Esophagus muscularis mucosa (tissue), 4 donors: ENCODE measurements around the gene THADA. TPM values are rescaled to one million over a fixed set of nuclear protein-coding genes. Genes with fewer than 3 reads are reported as not detected.

ENCODE experiments used
- DNase-seq: peaks from one replicate; pipeline ENCODE4 v3.0.0-alpha.2; 2017; ENCODE audit errors: extremely low spot score
- H3K27ac ChIP-seq, 4 donors: fragments of 200-600 bp; sonication (generic); replicated peaks in 1 of 4; 1 replicate in 3 of 4; 2 replicates in 1 of 4; pipeline ENCODE4 v1.5.1; 2016 to 2019; ENCODE audit warnings: mild to moderate bottlenecking in 1 of 4
- H3K27me3 ChIP-seq, 4 donors: fragments of 200-600 bp; sonication (generic); one replicate each; pipeline versions ENCODE4 v1.5.1 to v1.6.0; 2016 to 2019
- H3K36me3 ChIP-seq, 4 donors: fragments of 200-600 bp; sonication (generic); one replicate each; pipeline ENCODE4 v1.5.1; 2016 to 2019
- H3K4me1 ChIP-seq, 4 donors: fragments of 200-600 bp; sonication (generic); one replicate each; pipeline ENCODE4 v1.5.1; 2016 to 2019
- H3K4me3 ChIP-seq, 4 donors: fragments of 200-600 bp; sonication (generic); 1 replicate in 2 of 4; 2 replicates in 2 of 4; pipeline ENCODE4 v1.5.1; 2016 to 2019; ENCODE audit warnings: mild to moderate bottlenecking in 4 of 4, moderate library complexity in 1 of 4
- H3K9me3 ChIP-seq, 4 donors: fragments of 200-600 bp; sonication (generic); 1 replicate in 3 of 4; 2 replicates in 1 of 4; pipeline ENCODE4 v1.5.1; 2016 to 2019
- EP300 ChIP-seq: sonication (generic); formaldehyde crosslinking; IDR thresholded peaks from one replicate; pipeline ENCODE4 v1.6.1; 2017; ENCODE audit warnings: antibody characterized with exemption
- POLR2A ChIP-seq: fragments of 450-650 bp; IDR thresholded peaks from one replicate; pipeline ENCODE4 v1.6.1; 2017; ENCODE audit warnings: antibody characterized with exemption, moderate library complexity, mild to moderate bottlenecking, low read depth
- POLR2AphosphoS5 ChIP-seq, 2 donors: sonication (generic); formaldehyde crosslinking; IDR thresholded peaks; one replicate each; pipeline ENCODE4 v1.6.1; 2017; ENCODE audit warnings: antibody characterized with exemption in 2 of 2
- WGBS: methylation state at CpG from one replicate; pipeline ENCODE4 v1.1.5; 2018; 5-methylcytosine and 5-hydroxymethylcytosine counted together
- intact Hi-C: fragments of 100-400 bp; cut with DNase I; formaldehyde crosslinking; loops from one replicate; pipeline ENCODE4 v1.15.1; 2023
- total RNA-seq, 4 donors: library from RNA; depleted of rRNA; stranded (reverse); fragments of >200 nt; gene quantifications; one replicate each; pipeline versions ENCODE4 v1.1.0 to v1.2.1, GENCODE V29; 2016
- TF ChIP-seq, protein P1 (sequence below), 3 experiments: fragments of 200-600 bp in 2 of 3; fragments of 450-650 bp in 1 of 3; sonication (generic) in 2 of 3; IDR thresholded peaks; one replicate each; pipeline ENCODE4 v1.5.1; 2017 to 2019; ENCODE audit warnings: antibody characterized with exemption in 3 of 3, mild to moderate bottlenecking in 2 of 3, moderate library complexity in 1 of 3

Gene THADA
- total RNA-seq, 4 donors from 2014 or later, result 17.2 to 28.7 (median 21.3) TPM

DNA sequence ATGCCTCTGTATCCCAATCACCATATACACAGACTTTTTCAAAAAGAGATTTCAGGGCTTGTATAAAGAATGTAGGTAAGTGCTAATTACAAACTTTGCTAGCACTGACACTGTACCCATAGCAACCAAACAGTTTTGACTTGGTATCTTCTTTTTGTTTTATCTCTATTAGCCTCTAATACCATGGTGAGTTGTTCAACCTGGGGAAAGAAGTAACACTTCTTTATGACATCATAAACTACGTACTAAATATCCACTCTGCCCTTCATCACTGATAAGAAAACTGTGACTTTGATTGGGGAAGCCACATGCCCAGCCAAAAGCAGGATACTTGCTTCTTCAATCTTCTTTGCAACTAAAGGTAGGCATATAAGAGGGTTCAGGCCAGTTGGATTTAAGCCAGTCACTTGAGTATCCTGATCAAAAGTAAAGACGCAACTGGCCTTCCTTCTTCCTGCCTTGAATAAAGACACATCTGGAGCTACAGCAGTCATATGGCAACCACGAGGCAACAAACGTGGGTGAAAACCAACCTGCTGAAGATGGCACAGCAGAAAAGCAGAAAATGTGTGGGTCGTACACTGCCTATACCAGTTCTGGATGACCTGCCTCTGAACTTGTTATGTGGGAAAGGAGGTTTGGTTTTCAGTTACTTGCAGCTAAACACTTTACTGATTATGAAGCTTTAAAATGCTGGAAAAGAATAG lies 16.4 kb downstream of the THADA start:
- Histone ChIP-seq H3K36me3 (peaks cover 14 to 86% (median 59%) of the 10 kb centered on the region in 4 donors), H3K27me3 (no peaks in the 10 kb centered on the region), H3K27ac (no peak overlapping the region), H3K4me3 (no peak overlapping the region), H3K9me3 (no peaks in the 10 kb centered on the region), H3K4me1 (peaks cover 4 to 8% (median 6%) of the 10 kb centered on the region in 4 donors)
- intact Hi-C loops, result loop anchor here (10.0 kb wide), 1 partner anchor 755 kb away; no protein-coding TSS in a partner anchor
- no peak for DNase-seq
- no peak for TF ChIP-seq POLR2A
- TF ChIP-seq, protein P1, sequence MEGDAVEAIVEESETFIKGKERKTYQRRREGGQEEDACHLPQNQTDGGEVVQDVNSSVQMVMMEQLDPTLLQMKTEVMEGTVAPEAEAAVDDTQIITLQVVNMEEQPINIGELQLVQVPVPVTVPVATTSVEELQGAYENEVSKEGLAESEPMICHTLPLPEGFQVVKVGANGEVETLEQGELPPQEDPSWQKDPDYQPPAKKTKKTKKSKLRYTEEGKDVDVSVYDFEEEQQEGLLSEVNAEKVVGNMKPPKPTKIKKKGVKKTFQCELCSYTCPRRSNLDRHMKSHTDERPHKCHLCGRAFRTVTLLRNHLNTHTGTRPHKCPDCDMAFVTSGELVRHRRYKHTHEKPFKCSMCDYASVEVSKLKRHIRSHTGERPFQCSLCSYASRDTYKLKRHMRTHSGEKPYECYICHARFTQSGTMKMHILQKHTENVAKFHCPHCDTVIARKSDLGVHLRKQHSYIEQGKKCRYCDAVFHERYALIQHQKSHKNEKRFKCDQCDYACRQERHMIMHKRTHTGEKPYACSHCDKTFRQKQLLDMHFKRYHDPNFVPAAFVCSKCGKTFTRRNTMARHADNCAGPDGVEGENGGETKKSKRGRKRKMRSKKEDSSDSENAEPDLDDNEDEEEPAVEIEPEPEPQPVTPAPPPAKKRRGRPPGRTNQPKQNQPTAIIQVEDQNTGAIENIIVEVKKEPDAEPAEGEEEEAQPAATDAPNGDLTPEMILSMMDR (IDR thresholded peaks at IDR 0.05), result no peak
- TF ChIP-seq POLR2AphosphoS5 (IDR thresholded peaks at IDR 0.05), result no peak
- no peak for TF ChIP-seq EP300
- WGBS, result 82% methylated on average over 5 of the region's 5 CpGs

DNA sequence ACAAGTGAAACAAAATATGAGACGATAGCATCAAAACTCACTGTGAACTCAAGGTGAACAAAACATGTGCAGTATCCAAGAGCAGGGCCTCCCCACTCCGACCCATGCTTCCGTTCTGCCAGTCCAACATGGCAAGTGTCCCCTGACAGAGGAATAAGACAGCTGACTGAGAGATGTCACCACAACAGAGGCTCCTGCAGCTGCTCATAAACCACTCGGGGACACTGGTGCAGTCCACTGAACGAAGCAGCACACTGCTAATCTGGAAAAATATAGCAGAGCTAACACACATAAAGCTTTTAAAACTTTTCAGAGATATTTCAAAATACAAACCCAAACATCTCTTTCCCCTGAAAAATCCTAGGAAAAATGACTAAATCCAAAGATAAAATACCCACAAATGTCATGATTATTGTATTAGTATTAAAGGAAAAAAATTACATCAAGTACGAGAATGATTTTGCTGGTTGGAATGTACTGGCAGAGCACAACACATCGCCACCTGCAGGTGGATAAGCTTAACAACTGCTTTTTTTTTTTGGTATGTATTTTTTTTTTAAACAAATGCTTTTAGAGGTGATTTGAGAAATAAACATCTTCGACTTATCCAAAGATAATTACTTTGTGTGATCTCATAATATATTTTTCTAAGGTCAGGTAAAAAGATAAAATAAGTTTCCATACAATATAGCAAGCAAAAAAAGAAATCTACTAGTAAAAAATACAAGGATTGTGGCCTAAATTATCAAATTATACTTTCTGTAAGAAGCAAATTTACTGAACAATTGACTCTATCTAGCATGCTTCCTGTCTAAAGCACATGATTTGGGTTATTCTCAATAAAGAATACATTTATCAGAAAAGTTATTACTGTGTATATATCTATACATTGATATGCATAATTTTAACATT lies 18.6 kb downstream of the THADA start:
- peak overlapping the region; percentile 26 to 46 (median 37) for H3K27ac ChIP-seq
- 42% methylated on average over 8 of the region's 8 CpGs for WGBS
- no peak for DNase-seq
- peaks cover 4 to 14% (median 12%) of the 10 kb centered on the region in 4 donors for H3K4me1 ChIP-seq
- H3K4me3 ChIP-seq, result no peak overlapping the region
- no peaks in the 10 kb centered on the region for H3K9me3 ChIP-seq
- peaks cover 15 to 83% (median 64%) of the 10 kb centered on the region in 4 donors for H3K36me3 ChIP-seq
- intact Hi-C loops, result loop anchor here (10.0 kb wide), 1 partner anchor 752 kb away; no protein-coding TSS in a partner anchor
- no peak for TF ChIP-seq EP300
- TF ChIP-seq, protein P1 (IDR thresholded peaks at IDR 0.05), result peak; percentile 70 to 80 (median 74)
- H3K27me3 ChIP-seq, result no peaks in the 10 kb centered on the region

DNA sequence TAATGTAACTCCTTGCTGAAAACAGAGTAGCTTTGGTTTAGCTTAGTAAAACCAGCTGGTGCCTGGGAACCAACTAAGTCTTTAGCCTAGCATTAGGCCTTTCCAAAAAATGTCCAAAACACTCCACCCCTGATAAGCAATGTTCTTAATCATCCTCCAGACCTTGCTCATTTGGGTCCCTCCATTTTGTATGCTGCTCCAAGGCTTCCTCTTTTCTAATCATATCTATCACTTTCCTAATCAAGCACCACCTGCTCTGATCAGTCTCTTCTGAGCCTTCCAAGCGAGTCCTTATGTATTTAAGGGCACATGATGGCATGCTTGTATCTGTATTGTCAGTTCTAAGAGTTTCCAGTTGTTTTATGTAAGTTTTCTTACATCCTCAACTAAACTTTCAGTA lies 23.6 kb downstream of the THADA start:
- no peaks in the 10 kb centered on the region for H3K27me3 ChIP-seq
- intact Hi-C loops, result loop anchor here (10.0 kb wide), 1 partner anchor 747 kb away; no protein-coding TSS in a partner anchor
- TF ChIP-seq POLR2AphosphoS5 (IDR thresholded peaks at IDR 0.05), result no peak
- TF ChIP-seq POLR2A, result no peak
- TF ChIP-seq, protein P1 (IDR thresholded peaks at IDR 0.05), result no peak
- H3K27ac ChIP-seq, result no peak overlapping the region
- 96% methylated on average over 1 of the region's 1 CpG for WGBS
- H3K4me3 ChIP-seq, result no peak overlapping the region
- peaks cover 10 to 88% (median 63%) of the 10 kb centered on the region in 4 donors for H3K36me3 ChIP-seq
- no peak for DNase-seq
- peaks cover 4 to 13% (median 10%) of the 10 kb centered on the region in 4 donors for H3K4me1 ChIP-seq
- no peaks in the 10 kb centered on the region for H3K9me3 ChIP-seq

DNA sequence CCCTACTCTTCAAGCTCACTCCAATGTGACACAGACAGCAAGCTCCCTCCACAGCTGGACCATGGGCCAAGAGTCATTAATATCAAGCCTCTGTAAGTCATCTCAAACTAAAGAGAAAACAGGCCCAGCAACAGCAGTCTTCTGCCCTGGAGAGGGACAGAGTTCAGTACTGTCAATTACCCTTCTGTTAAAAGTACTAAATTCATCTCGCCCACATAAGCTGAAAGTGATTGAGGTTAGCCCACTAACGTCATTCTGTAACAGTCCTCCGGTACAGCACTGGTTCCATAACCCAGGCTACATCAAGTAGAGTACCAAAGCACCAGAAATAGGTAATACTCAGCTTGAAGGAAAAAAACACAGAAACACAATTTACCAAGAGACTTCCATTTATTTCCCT lies 25.9 kb downstream of the THADA start:
- Histone ChIP-seq H3K27ac (peak overlapping the region in 1 of 4 donors; percentile 12), H3K4me1 (peaks cover 0 to 8% (median 5%) of the 10 kb centered on the region in 4 donors), H3K36me3 (peaks cover 10 to 87% (median 59%) of the 10 kb centered on the region in 4 donors), H3K9me3 (no peaks in the 10 kb centered on the region), H3K4me3 (no peak overlapping the region), H3K27me3 (no peaks in the 10 kb centered on the region)
- TF ChIP-seq POLR2AphosphoS5 (IDR thresholded peaks at IDR 0.05) (no peak), POLR2A (no peak), EP300 (no peak)
- TF ChIP-seq, protein P1 (IDR thresholded peaks at IDR 0.05), result no peak
- DNase-seq, result no peak
- intact Hi-C loops, result loop anchor here (10.0 kb wide), 1 partner anchor 745 kb away; no protein-coding TSS in a partner anchor
- 70% methylated on average over 3 of the region's 3 CpGs for WGBS
